ENCODE measurements around the gene GABRB3.

The GABRB3 gene

DNA sequence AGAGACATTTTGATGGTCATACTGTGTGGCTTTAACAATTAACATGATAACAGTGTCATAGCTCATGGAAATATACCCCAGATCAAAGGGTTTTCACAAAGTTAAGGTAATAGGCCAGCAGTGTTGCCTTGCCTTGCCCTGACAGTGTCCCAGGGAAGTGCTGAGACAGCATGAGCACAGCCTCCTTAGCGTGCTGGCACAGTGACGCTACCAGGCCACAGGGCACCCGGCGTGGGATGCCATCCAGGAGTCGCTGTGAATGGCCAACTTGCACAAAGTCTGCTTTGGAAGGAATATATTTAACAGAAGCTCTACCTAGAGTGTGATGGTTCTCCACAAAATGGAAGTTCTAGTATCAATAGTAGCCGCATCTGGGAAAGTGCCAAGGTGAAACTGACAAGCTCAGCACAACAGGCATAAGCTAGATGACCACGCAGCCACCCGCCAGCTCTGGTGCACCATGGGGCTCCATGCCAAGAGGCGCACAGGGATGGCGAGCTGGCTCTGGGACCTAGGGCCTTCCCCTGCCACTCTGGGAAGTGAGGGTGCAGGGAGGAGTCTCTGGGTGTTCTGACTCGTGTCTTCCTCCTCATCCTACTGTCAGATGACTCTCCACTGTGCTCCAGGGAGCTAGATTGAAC, 86.2 kb downstream of the GABRB3 start:
- TF ChIP-seq, protein P1, sequence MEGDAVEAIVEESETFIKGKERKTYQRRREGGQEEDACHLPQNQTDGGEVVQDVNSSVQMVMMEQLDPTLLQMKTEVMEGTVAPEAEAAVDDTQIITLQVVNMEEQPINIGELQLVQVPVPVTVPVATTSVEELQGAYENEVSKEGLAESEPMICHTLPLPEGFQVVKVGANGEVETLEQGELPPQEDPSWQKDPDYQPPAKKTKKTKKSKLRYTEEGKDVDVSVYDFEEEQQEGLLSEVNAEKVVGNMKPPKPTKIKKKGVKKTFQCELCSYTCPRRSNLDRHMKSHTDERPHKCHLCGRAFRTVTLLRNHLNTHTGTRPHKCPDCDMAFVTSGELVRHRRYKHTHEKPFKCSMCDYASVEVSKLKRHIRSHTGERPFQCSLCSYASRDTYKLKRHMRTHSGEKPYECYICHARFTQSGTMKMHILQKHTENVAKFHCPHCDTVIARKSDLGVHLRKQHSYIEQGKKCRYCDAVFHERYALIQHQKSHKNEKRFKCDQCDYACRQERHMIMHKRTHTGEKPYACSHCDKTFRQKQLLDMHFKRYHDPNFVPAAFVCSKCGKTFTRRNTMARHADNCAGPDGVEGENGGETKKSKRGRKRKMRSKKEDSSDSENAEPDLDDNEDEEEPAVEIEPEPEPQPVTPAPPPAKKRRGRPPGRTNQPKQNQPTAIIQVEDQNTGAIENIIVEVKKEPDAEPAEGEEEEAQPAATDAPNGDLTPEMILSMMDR (IDR thresholded peaks at IDR 0.05; ENCODE audit: low read length, missing control alignments), result no peak

DNA sequence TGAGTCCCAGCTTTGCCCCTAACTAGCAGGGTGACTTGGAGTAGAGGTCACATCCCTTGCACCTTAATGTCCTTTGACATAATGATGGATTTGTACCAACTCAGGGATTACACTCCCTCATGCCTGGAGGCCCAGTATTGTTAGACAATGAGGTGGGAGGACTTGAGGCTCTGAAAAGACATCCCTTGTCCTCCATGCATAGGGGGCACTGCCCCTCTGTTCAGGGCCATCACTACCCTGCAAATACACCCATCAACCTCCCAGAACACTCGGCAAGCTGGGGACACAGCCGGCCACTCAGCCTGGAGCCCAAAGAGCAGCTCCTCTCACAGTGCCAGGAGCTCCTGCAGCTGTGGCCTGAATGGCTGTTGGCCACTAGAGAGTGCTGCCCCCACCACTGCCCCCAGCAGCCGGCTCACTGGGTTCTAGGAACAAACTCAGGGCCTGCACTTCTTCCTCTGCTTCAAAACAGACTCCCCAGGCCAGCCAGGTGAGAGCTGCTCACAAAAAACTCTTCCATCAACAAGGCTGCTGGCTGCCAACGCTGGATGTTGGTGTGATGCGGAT, 90.2 kb downstream of the GABRB3 start:
- H3K4me3 ChIP-seq (replicated peaks; ENCODE audit: low read depth, low read length), result no peak overlapping the region
- DNase-seq (ENCODE audit: low read depth), result no peak
- TF ChIP-seq, protein P1 (IDR thresholded peaks at IDR 0.05; ENCODE audit: low read length, missing control alignments), result no peak

More for the DNA sequence above, 86.2 kb downstream of the GABRB3 start:
- DNase-seq (ENCODE audit: low read depth), result no peak
- no peak overlapping the region for H3K4me3 ChIP-seq (replicated peaks; ENCODE audit: low read depth, low read length)

DNA sequence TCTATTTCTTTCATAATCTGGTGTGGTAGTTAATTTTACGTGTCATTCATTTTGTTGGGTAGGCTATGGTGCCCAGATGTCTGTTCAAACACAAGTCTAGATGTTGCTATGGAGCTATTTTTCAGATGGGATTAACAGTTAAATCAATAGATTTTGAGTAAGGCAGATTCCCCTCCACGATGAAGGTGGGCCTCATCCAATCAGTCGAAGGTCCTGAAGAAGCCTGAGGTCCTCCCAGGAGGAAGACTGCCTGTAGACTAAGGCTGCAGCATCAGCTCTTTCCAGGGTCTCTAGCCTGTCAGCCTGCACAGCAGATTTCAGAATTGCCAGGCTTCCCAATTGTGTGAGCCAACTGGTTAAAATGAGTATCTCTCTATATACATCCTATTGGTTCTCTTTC, 92.9 kb downstream of the GABRB3 start:
- H3K4me3 ChIP-seq (replicated peaks; ENCODE audit: low read depth, low read length), result no peak overlapping the region
- TF ChIP-seq, protein P1 (IDR thresholded peaks at IDR 0.05; ENCODE audit: low read length, missing control alignments), result no peak
- no peak for DNase-seq (ENCODE audit: low read depth)

DNA sequence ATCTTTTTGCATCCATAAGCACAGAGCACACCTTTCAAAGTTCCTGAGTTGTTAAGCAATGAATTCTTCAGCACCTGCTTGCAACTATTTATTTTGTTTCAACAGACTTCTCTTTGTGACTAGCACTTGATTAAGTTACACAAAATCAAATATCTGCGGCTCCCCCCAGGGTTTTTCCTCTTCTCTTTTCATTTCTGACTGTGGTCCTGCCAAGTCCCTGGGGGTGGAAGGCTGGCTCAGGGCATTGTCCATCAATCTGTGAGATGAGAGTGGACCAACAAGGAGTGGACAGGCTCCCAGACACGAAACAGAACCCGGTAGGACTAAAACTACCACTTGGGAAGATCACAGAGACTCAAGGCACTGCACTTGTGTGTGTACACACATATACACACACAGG, 96.8 kb downstream of the GABRB3 start:
- no peak for DNase-seq (ENCODE audit: low read depth)
- TF ChIP-seq, protein P1 (IDR thresholded peaks at IDR 0.05; ENCODE audit: low read length, missing control alignments), result no peak
- H3K4me3 ChIP-seq (replicated peaks; ENCODE audit: low read depth, low read length), result no peak overlapping the region

DNA sequence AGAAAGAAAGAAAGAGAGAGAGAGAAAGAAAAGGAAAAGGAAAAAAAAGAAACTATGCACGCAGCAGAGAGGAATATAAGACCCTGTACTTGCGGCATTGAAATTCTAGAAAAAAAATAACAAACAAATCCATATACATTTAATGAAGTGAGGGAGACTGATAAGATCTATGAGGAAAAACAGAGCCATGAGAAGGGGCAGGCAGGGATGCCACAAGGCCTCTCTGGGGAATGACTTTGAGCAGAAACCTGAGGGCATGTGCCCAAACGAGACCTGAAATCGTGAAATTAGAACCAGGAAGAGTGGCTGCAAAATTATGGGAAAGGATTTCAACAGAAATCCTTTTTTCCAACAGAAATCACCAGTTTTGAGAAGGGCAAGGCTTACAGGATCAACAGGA, 98.4 kb downstream of the GABRB3 start:
- no peak for DNase-seq (ENCODE audit: low read depth)
- TF ChIP-seq, protein P1 (IDR thresholded peaks at IDR 0.05; ENCODE audit: low read length, missing control alignments), result no peak
- no peak overlapping the region for H3K4me3 ChIP-seq (replicated peaks; ENCODE audit: low read depth, low read length)

DNA sequence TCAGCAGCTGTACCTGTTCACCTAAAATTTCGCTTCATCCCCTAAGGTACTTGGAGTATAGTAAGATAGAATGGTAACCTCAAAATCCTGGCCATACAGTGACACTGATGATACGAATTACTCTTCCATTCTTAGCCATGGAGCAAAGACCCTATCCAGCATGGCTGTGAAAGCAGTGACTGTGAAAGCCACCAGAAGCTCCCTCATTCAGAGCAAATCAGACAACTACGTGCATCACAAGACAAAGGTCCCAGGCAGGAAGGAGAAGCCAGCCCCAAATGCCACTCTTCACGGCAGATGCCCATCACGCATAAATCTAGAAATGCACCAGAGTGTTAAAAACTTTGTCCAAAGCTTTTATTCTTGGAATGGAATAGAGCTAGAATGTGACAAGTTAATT, 99.4 kb downstream of the GABRB3 start:
- no peak for DNase-seq (ENCODE audit: low read depth)
- H3K4me3 ChIP-seq (replicated peaks; ENCODE audit: low read depth, low read length), result no peak overlapping the region
- TF ChIP-seq, protein P1 (IDR thresholded peaks at IDR 0.05; ENCODE audit: low read length, missing control alignments), result no peak

DNA sequence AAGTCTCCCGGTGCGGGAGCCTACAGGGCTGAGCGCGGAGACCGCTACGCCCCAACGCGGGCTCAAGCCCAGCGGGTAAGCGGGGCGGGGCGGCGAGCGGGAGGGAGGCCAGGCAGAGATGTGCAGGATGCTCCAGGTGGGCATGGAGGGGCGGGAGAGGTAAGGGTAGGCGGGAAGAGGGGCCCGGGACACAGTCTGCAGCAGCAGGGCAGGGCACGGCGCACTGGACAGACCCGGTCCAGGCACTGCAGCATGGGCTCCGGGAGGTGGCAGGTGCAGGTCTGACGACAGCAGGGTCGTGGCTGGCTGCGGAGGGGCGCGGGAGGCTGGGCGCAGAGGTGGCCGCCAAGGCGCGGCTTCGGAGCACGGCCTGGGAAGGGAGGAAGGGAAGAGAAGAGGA, 102.8 kb downstream of the GABRB3 start:
- no peak for DNase-seq (ENCODE audit: low read depth)
- H3K4me3 ChIP-seq (replicated peaks; ENCODE audit: low read depth, low read length), result no peak overlapping the region
- TF ChIP-seq, protein P1 (IDR thresholded peaks at IDR 0.05; ENCODE audit: low read length, missing control alignments), result no peak
